ENCODE data around the gene TCF25.

Gene TCF25

GRCh38 chr16:89908236-89908635 lies 34.8 kb downstream of the TCF25 start:
- no peak overlapping the region for H3K4me3 ChIP-seq (replicated peaks; ENCODE audit: low read depth, low read length)
- no peak for DNase-seq (ENCODE audit: low read depth)
- TF ChIP-seq CTCF (IDR thresholded peaks at IDR 0.05; ENCODE audit: low read length, missing control alignments) = no peak

GRCh38 chr16:89909777-89910716 lies 36.7 kb downstream of the TCF25 start:
- peak; percentile 74 for DNase-seq (ENCODE audit: low read depth)
- no peak overlapping the region for H3K4me3 ChIP-seq (replicated peaks; ENCODE audit: low read depth, low read length)
- peak; percentile 87 for TF ChIP-seq CTCF (IDR thresholded peaks at IDR 0.05; ENCODE audit: low read length, missing control alignments)

GRCh38 chr16:89910717-89911354 lies 37.4 kb downstream of the TCF25 start:
- TF ChIP-seq CTCF (IDR thresholded peaks at IDR 0.05; ENCODE audit: low read length, missing control alignments) = no peak

GRCh38 chr16:89911375-89911774 lies 38.0 kb downstream of the TCF25 start:
- H3K4me3 ChIP-seq (replicated peaks; ENCODE audit: low read depth, low read length) = no peak overlapping the region
- DNase-seq (ENCODE audit: low read depth) = no peak
- no peak for TF ChIP-seq CTCF (IDR thresholded peaks at IDR 0.05; ENCODE audit: low read length, missing control alignments)

More at GRCh38 chr16:89910717-89911354, 37.4 kb downstream of the TCF25 start:
- no peak overlapping the region for H3K4me3 ChIP-seq (replicated peaks; ENCODE audit: low read depth, low read length)
- DNase-seq (ENCODE audit: low read depth) = no peak

- no peak for TF ChIP-seq CTCF (IDR thresholded peaks at IDR 0.05; ENCODE audit: low read length, missing control alignments)
These were observed 38.8 kb downstream of the TCF25 start for GRCh38 chr16:89912143-89912542.

GRCh38 chr16:89912627-89913026 lies 39.2 kb downstream of the TCF25 start:
- H3K4me3 ChIP-seq (replicated peaks; ENCODE audit: low read depth, low read length) = no peak overlapping the region
- no peak for TF ChIP-seq CTCF (IDR thresholded peaks at IDR 0.05; ENCODE audit: low read length, missing control alignments)
- no peak for DNase-seq (ENCODE audit: low read depth)

More at GRCh38 chr16:89912143-89912542, 38.8 kb downstream of the TCF25 start:
- DNase-seq (ENCODE audit: low read depth) = no peak
- no peak overlapping the region for H3K4me3 ChIP-seq (replicated peaks; ENCODE audit: low read depth, low read length)

Data from fibroblast of pulmonary artery (primary cell).